ENCODE results near the gene OSBPL10. TPM values are rescaled to one million over a fixed set of nuclear protein-coding genes. Genes with fewer than 3 reads are reported as not detected.
A peak's percentile ranks its signal among the peaks of the same experiment; 100 is the strongest.

OSBPL10 gene
- total and polyA plus RNA-seq, 4 donors: 3.9 to 33.0 (median 13.1) TPM

GRCh38 chr3:31946484-31947081 lies 34.5 kb downstream of the OSBPL10 start:
- no peak overlapping the region for H3K9ac ChIP-seq (ENCODE audit: insufficient read depth in 1 of 2, low read length in 2 of 2)
- no peak overlapping the region for H3K4me3 ChIP-seq
- 92% methylated on average over 10 of the region's 10 CpGs for WGBS, 2 donors
- DNase-seq (peak in 1 of 3 donors; percentile 28), ATAC-seq (ENCODE audit: insufficient read depth, low FRiP score) (no peak)
- TF ChIP-seq CTCF (IDR thresholded peaks at IDR 0.05; ENCODE audit: control extremely low read depth, extremely low read depth): no peak
- no peaks in the 10 kb centered on the region for H3K27me3 ChIP-seq (ENCODE audit: control insufficient read depth in 3 of 3, insufficient read depth in 3 of 3, low read length in 2 of 3)
- peaks cover 0 to 18% (median 7%) of the 10 kb centered on the region in 5 donors for H3K4me1 ChIP-seq (ENCODE audit: control insufficient read depth in 5 of 5, insufficient read depth in 5 of 5, low read length in 5 of 5)
- H3K27ac ChIP-seq (ENCODE audit: low read depth in 1 of 2, low read length in 1 of 2): no peak overlapping the region
- no peaks in the 10 kb centered on the region for H3K9me3 ChIP-seq (ENCODE audit: control insufficient read depth in 4 of 4, insufficient read depth in 3 of 4, low read length in 3 of 4)
- no peaks in the 10 kb centered on the region for H3K36me3 ChIP-seq (ENCODE audit: control insufficient read depth in 4 of 4, insufficient read depth in 4 of 4, low read length in 4 of 4)

- no peak overlapping the region for H3K9ac ChIP-seq (ENCODE audit: insufficient read depth in 1 of 2, low read length in 2 of 2)
- no peak overlapping the region for H3K4me3 ChIP-seq
- H3K27me3 ChIP-seq (ENCODE audit: control insufficient read depth in 3 of 3, insufficient read depth in 3 of 3, low read length in 2 of 3): no peaks in the 10 kb centered on the region
- no peaks in the 10 kb centered on the region for H3K36me3 ChIP-seq (ENCODE audit: control insufficient read depth in 4 of 4, insufficient read depth in 4 of 4, low read length in 4 of 4)
- H3K4me1 ChIP-seq (ENCODE audit: control insufficient read depth in 5 of 5, insufficient read depth in 5 of 5, low read length in 5 of 5): peaks cover 0 to 18% (median 11%) of the 10 kb centered on the region in 5 donors
- ATAC-seq (ENCODE audit: insufficient read depth, low FRiP score) (no peak), DNase-seq (no peak)
- H3K9me3 ChIP-seq (ENCODE audit: control insufficient read depth in 4 of 4, insufficient read depth in 3 of 4, low read length in 3 of 4): no peaks in the 10 kb centered on the region
- peak overlapping the region in 1 of 2 donors; percentile 39 for H3K27ac ChIP-seq (ENCODE audit: low read depth in 1 of 2, low read length in 1 of 2)
- no peak for TF ChIP-seq CTCF (IDR thresholded peaks at IDR 0.05; ENCODE audit: control extremely low read depth, extremely low read depth)
- WGBS, 2 donors: 81 to 92% methylated on average over 3 of the region's 3 CpGs
These were observed 35.4 kb downstream of the OSBPL10 start for GRCh38 chr3:31945738-31946052.

- Histone ChIP-seq H3K9ac (ENCODE audit: insufficient read depth in 1 of 2, low read length in 2 of 2) (no peak overlapping the region), H3K27ac (ENCODE audit: low read depth in 1 of 2, low read length in 1 of 2) (no peak overlapping the region), H3K4me3 (no peak overlapping the region), H3K9me3 (ENCODE audit: control insufficient read depth in 4 of 4, insufficient read depth in 3 of 4, low read length in 3 of 4) (no peaks in the 10 kb centered on the region), H3K4me1 (ENCODE audit: control insufficient read depth in 5 of 5, insufficient read depth in 5 of 5, low read length in 5 of 5) (peaks cover 0 to 13% (median 11%) of the 10 kb centered on the region in 5 donors), H3K27me3 (ENCODE audit: control insufficient read depth in 3 of 3, insufficient read depth in 3 of 3, low read length in 2 of 3) (no peaks in the 10 kb centered on the region), H3K36me3 (ENCODE audit: control insufficient read depth in 4 of 4, insufficient read depth in 4 of 4, low read length in 4 of 4) (no peaks in the 10 kb centered on the region)
- no peak for TF ChIP-seq CTCF (IDR thresholded peaks at IDR 0.05; ENCODE audit: control extremely low read depth, extremely low read depth)
- ATAC-seq (ENCODE audit: insufficient read depth, low FRiP score) (no peak), DNase-seq (no peak)
These were observed 38.0 kb downstream of the OSBPL10 start for GRCh38 chr3:31943041-31943440.

GRCh38 chr3:31942446-31942845 lies 38.6 kb downstream of the OSBPL10 start:
- no peak for DNase-seq
- Histone ChIP-seq H3K27ac (ENCODE audit: low read depth in 1 of 2, low read length in 1 of 2) (no peak overlapping the region), H3K9ac (ENCODE audit: insufficient read depth in 1 of 2, low read length in 2 of 2) (no peak overlapping the region), H3K27me3 (ENCODE audit: control insufficient read depth in 3 of 3, insufficient read depth in 3 of 3, low read length in 2 of 3) (no peaks in the 10 kb centered on the region), H3K4me1 (ENCODE audit: control insufficient read depth in 5 of 5, insufficient read depth in 5 of 5, low read length in 5 of 5) (peaks cover 0 to 12% (median 8%) of the 10 kb centered on the region in 5 donors), H3K4me3 (no peak overlapping the region), H3K36me3 (ENCODE audit: control insufficient read depth in 4 of 4, insufficient read depth in 4 of 4, low read length in 4 of 4) (no peaks in the 10 kb centered on the region), H3K9me3 (ENCODE audit: control insufficient read depth in 4 of 4, insufficient read depth in 3 of 4, low read length in 3 of 4) (no peaks in the 10 kb centered on the region)
- 87 to 97% methylated on average over 2 of the region's 2 CpGs for WGBS, 2 donors
- TF ChIP-seq CTCF (IDR thresholded peaks at IDR 0.05; ENCODE audit: control extremely low read depth, extremely low read depth): no peak
- ATAC-seq (ENCODE audit: insufficient read depth, low FRiP score): no peak
